Midbrain (tissue), 1 donor: ENCODE results near the gene YJU2.
A peak's percentile ranks its signal among the peaks of the same experiment; 100 is the strongest.
"Not testable (repeated sequence)": the region's sequence is repeated elsewhere in the genome, so short reads cannot be mapped to it uniquely, and the experiment has no call there.

Experiments
- DNase-seq: peaks from one replicate; lab custom pipeline; 2025; lab: John Stamatoyannopoulos, UW

Gene YJU2

GRCh38 chr19:4228765-4229178, 18.1 kb upstream of the YJU2 start:
- DNase-seq, result no peak

GRCh38 chr19:4229179-4229931, 17.5 kb upstream of the YJU2 start, which contains the start of gene EBI3:
TSS of gene EBI3 (plus strand) at chr19:4229523. CDS start at chr19:4229551, 28 bp downstream.
- peak; percentile 6 for DNase-seq

GRCh38 chr19:4230237-4230636, 16.6 kb upstream of the YJU2 start:
- DNase-seq, result not testable (repeated sequence)

GRCh38 chr19:4231521-4231920, 15.4 kb upstream of the YJU2 start:
- DNase-seq, result not testable (repeated sequence)

GRCh38 chr19:4232139-4232538, 14.7 kb upstream of the YJU2 start:
- DNase-seq, result not testable (repeated sequence)

GRCh38 chr19:4232614-4233281, 14.1 kb upstream of the YJU2 start:
- no peak for DNase-seq

- no peak for DNase-seq
These were observed 13.5 kb upstream of the YJU2 start for GRCh38 chr19:4233282-4233853.

- DNase-seq, result no peak
These were observed 12.6 kb upstream of the YJU2 start for GRCh38 chr19:4234142-4234861.

- no peak for DNase-seq
These were observed 12.0 kb upstream of the YJU2 start for GRCh38 chr19:4234862-4235201.

- DNase-seq, result not testable (repeated sequence)
These were observed 9.4 kb upstream of the YJU2 start for GRCh38 chr19:4237510-4237909.

- DNase-seq, result no peak
These were observed 8.0 kb upstream of the YJU2 start for GRCh38 chr19:4238831-4239230.

GRCh38 chr19:4241824-4242430, 5.0 kb upstream of the YJU2 start:
- DNase-seq, result peak; percentile 2

GRCh38 chr19:4245938-4246337, 942 bp upstream of the YJU2 start:
- not testable (repeated sequence) for DNase-seq

- no peak for DNase-seq
These were observed 9.7 kb downstream of the YJU2 start for GRCh38 chr19:4256563-4256962.

GRCh38 chr19:4257025-4257424, 10.1 kb downstream of the YJU2 start:
- DNase-seq, result no peak

GRCh38 chr19:4258181-4258580, 11.3 kb downstream of the YJU2 start:
- DNase-seq, result no peak

- DNase-seq, result no peak
These were observed 13.8 kb downstream of the YJU2 start for GRCh38 chr19:4260613-4261191.

- DNase-seq, result no peak
These were observed 17.9 kb downstream of the YJU2 start for GRCh38 chr19:4264812-4265211.

- DNase-seq, result no peak
These were observed 19.5 kb downstream of the YJU2 start for GRCh38 chr19:4266253-4267000.

- peak; percentile 2 for DNase-seq
These were observed 20.4 kb downstream of the YJU2 start for GRCh38 chr19:4267101-4267900.
